ENCODE results near the gene GOLT1A. TPM values are rescaled to one million over a fixed set of nuclear protein-coding genes. Genes with fewer than 3 reads are reported as not detected.

GOLT1A gene
- total RNA-seq, 1 experiment from 2014 or later: 0.49 TPM

GRCh38 chr1:204257446-204257845 is 43.7 kb upstream of the GOLT1A start:
- in situ Hi-C loops (cut with HindIII; ENCODE audit: low pct_unique_long_range_greater_than_20kb, low sequenced_read_pairs): no loop called here
- intact Hi-C loops (cut with micrococcal nuclease; ENCODE audit: unreplicated experiment): loop anchor here (10.0 kb wide), 1 partner anchor 107 kb away; no protein-coding TSS in a partner anchor
- no peak for TF ChIP-seq SIN3A (IDR thresholded peaks at IDR 0.05; ENCODE audit: borderline replicate concordance, insufficient read depth, low read depth, low read length)
- no peak for TF ChIP-seq POLR2AphosphoS5 (IDR thresholded peaks at IDR 0.05; ENCODE audit: low read depth, low read length)
- no peak for TF ChIP-seq TCF7L2 (IDR thresholded peaks at IDR 0.05; ENCODE audit: low read depth, low read length)
- TF ChIP-seq CTCF (IDR thresholded peaks at IDR 0.05): no peak
- TF ChIP-seq, protein P1, sequence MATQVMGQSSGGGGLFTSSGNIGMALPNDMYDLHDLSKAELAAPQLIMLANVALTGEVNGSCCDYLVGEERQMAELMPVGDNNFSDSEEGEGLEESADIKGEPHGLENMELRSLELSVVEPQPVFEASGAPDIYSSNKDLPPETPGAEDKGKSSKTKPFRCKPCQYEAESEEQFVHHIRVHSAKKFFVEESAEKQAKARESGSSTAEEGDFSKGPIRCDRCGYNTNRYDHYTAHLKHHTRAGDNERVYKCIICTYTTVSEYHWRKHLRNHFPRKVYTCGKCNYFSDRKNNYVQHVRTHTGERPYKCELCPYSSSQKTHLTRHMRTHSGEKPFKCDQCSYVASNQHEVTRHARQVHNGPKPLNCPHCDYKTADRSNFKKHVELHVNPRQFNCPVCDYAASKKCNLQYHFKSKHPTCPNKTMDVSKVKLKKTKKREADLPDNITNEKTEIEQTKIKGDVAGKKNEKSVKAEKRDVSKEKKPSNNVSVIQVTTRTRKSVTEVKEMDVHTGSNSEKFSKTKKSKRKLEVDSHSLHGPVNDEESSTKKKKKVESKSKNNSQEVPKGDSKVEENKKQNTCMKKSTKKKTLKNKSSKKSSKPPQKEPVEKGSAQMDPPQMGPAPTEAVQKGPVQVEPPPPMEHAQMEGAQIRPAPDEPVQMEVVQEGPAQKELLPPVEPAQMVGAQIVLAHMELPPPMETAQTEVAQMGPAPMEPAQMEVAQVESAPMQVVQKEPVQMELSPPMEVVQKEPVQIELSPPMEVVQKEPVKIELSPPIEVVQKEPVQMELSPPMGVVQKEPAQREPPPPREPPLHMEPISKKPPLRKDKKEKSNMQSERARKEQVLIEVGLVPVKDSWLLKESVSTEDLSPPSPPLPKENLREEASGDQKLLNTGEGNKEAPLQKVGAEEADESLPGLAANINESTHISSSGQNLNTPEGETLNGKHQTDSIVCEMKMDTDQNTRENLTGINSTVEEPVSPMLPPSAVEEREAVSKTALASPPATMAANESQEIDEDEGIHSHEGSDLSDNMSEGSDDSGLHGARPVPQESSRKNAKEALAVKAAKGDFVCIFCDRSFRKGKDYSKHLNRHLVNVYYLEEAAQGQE (IDR thresholded peaks at IDR 0.05; ENCODE audit: insufficient read depth in 1 of 2, low read depth in 2 of 2, low read length in 1 of 2): no peak
- no TSS peak for BruUV-seq (replicated peaks)
- Histone ChIP-seq H3K36me3 (ENCODE audit: control insufficient read depth, insufficient read depth, low read length) (no peaks in the 10 kb centered on the region), H3K9me3 (ENCODE audit: control insufficient read depth, insufficient read depth, low read depth, low read length) (no peaks in the 10 kb centered on the region), H3K27ac (ENCODE audit: low read length) (no peak overlapping the region), H3K27me3 (ENCODE audit: control insufficient read depth, insufficient read depth, low read length) (no peaks in the 10 kb centered on the region), H3K4me3 (ENCODE audit: low read depth in 2 of 2, low read length in 2 of 2) (no peak overlapping the region), H3K4me1 (ENCODE audit: control insufficient read depth, insufficient read depth, low read length) (peaks cover 4% of the 10 kb centered on the region; the same call in 1 of the 2 replicates)
- DNase-seq (ENCODE audit: low read depth, low spot score) (no peak), ATAC-seq (no peak)
- ChIA-PET POLR2A (no interaction called here), CTCF (interaction anchor here (2.2 kb wide), 1 partner anchor 106 kb away, joined by 6 read pairs; no protein-coding TSS in a partner anchor)

DNA sequence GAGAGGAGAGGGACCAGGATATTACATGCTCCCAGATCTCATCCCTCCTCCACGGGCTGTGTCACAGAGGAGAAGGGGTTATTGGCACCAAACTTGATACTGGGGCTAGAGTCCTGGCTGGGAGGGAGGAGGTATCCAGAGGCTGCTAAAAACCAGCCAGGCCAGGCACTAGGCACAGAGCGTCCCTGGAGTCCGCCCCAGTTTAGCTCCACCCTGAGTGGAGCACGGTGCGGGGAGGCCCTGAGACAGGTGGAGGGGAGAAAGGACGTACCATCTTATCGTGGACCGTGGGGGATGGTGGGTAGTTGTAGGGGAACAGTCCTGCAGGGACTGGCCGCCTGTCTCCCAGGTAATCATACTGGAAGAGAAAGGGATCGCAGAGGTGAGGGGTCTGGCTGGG is 42.7 kb upstream of the GOLT1A start:
- ChIA-PET POLR2A (no interaction called here), CTCF (no interaction called here)
- Histone ChIP-seq H3K36me3 (ENCODE audit: control insufficient read depth, insufficient read depth, low read length) (no peaks in the 10 kb centered on the region), H3K27me3 (ENCODE audit: control insufficient read depth, insufficient read depth, low read length) (no peaks in the 10 kb centered on the region), H3K27ac (ENCODE audit: low read length) (no peak overlapping the region), H3K4me1 (ENCODE audit: control insufficient read depth, insufficient read depth, low read length) (peaks cover 4% of the 10 kb centered on the region; the same call in 1 of the 2 replicates), H3K4me3 (ENCODE audit: low read depth in 2 of 2, low read length in 2 of 2) (no peak overlapping the region), H3K9me3 (ENCODE audit: control insufficient read depth, insufficient read depth, low read depth, low read length) (no peaks in the 10 kb centered on the region)
- ATAC-seq: no peak
- intact Hi-C loops (cut with micrococcal nuclease; ENCODE audit: unreplicated experiment): loop anchor here (10.0 kb wide), 1 partner anchor 108 kb away; no protein-coding TSS in a partner anchor
- no TSS peak for BruUV-seq (replicated peaks)
- DNase-seq (ENCODE audit: low read depth, low spot score): no peak
- TF ChIP-seq CTCF (IDR thresholded peaks at IDR 0.05) (no peak), SIN3A (IDR thresholded peaks at IDR 0.05; ENCODE audit: borderline replicate concordance, insufficient read depth, low read depth, low read length) (no peak), POLR2AphosphoS5 (IDR thresholded peaks at IDR 0.05; ENCODE audit: low read depth, low read length) (no peak), TCF7L2 (IDR thresholded peaks at IDR 0.05; ENCODE audit: low read depth, low read length) (no peak)
- TF ChIP-seq, protein P1 (IDR thresholded peaks at IDR 0.05; ENCODE audit: insufficient read depth in 1 of 2, low read depth in 2 of 2, low read length in 1 of 2): no peak
- in situ Hi-C loops (cut with HindIII; ENCODE audit: low pct_unique_long_range_greater_than_20kb, low sequenced_read_pairs): no loop called here
